RWPE1 (cell line): ENCODE data around the gene DPF3.

Experiments
- CTCF ChIA-PET: fragments of 350-600 bp; sonication (Branson Sonifier 250); formaldehyde crosslinking; extraction: SDS; loops from one replicate; lab custom pipeline; 2021; lab: Yijun Ruan, JAX
- POLR2A ChIA-PET: fragments of 400-600 bp; formaldehyde crosslinking; extraction: SDS; loops from one replicate; lab custom pipeline; 2020; ENCODE audit warnings: antibody characterized with exemption; ENCODE audit not compliant: low non-redundant PET; lab: Yijun Ruan, JAX
- DNase-seq: peaks from one replicate; pipeline ENCODE4 v3.0.0; 2012; ENCODE audit warnings: low spot score
- H3K27ac ChIP-seq: fragments of 450-650 bp; 2 replicates; pipeline ENCODE4 v1.5.1; 2017
- CTCF ChIP-seq: fragments of 450-650 bp; conservative IDR thresholded peaks from 2 replicates; pipeline ENCODE4 v1.5.1; 2017; ENCODE audit warnings: low read depth, mild to moderate bottlenecking

The DPF3 gene

DNA sequence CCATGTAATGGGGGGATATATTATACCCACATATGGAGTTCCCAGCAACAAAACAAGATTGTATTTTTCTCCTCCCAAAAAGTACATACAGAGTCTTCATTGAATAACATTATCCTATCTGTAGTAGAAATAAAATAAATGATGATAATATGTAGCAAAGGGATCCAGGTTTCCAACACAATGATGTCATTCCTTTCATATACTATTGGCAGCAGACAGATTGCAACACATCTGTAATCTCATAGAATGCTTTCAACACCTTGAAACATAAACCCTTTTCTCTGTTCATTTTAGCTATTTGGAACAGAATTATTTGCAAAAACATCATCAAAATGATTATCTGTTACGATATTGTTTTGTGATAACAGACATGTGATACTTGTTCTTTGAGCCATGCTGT is 317.6 kb downstream of the DPF3 start:
- no peak for TF ChIP-seq CTCF
- H3K27ac ChIP-seq: no peak overlapping the region
- POLR2A ChIA-PET: no interaction called here
- DNase-seq: peak; percentile 28
- CTCF ChIA-PET: no interaction called here

GRCh38 chr14:72574715-72575114 is 319.2 kb downstream of the DPF3 start:
- ChIA-PET CTCF (no interaction called here), POLR2A (no interaction called here)
- DNase-seq: no peak
- no peak overlapping the region for H3K27ac ChIP-seq
- no peak for TF ChIP-seq CTCF

GRCh38 chr14:72573725-72574417 is 320.0 kb downstream of the DPF3 start:
- TF ChIP-seq CTCF: no peak
- DNase-seq: no peak
- CTCF ChIA-PET: interaction anchor here (1.0 kb wide), 1 partner anchor 126 kb away, joined by 4 read pairs; no protein-coding TSS in a partner anchor
- POLR2A ChIA-PET: no interaction called here
- no peak overlapping the region for H3K27ac ChIP-seq
